GM10847 (cell line): ENCODE results near the gene RXYLT1.

Experiments used
- POLR2A ChIP-seq: IDR thresholded peaks from 2 replicates; pipeline ENCODE4 v1.6.1; 2011; ENCODE audit not compliant: insufficient read length; ENCODE audit errors: extremely low read depth

Gene RXYLT1

DNA sequence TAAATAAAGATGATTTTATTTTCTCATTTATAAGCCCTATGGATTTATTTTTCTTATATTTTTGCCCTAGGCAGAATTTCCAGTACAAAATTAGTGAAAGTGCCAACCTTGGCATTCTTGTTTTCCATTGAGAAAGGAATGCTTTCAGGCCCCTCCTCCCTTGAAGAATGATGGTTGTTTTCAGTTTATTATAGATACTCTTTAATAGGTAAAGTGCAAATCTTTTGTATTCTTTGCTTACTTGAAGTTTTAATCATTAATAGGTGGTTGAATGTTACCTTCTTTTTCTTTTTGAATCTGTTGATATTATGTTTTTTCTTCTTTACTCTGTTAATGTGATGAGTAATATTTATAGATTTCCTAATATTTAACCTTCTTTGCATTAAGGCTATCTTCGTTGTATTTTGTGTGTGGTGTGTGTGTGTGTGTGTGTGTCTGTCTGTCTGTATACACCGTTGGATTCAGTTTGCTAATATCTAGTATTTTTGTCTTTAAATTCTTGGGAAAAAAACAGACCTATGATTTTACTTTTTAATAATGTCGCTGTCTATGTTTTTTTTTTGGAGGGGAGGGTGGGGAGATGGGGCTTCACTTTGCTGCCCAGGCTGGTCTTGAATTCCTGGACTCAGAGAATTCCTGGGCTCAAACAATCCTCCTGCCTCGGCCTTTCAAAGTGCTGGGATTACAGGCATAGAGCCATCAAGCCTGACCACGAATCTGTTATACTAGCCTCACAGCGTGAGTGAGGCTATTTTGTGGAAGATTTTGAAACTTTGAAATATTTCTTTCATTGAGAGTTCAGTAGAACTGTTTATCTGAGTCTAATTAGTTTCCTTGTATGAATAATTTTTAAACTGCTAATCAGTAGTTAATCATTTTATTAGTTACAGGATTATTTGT, 78.3 kb downstream of the RXYLT1 start:
- TF ChIP-seq POLR2A: no peak
